Hepatocyte (in vitro differentiated cells): ENCODE data around the gene BCAP29.

Experiments used
- CTCF ChIP-seq: fragments of 200-600 bp; sonication (generic); IDR thresholded peaks from 2 replicates; pipeline ENCODE4 v1.5.1; 2016; ENCODE audit warnings: antibody characterized with exemption, mild to moderate bottlenecking; ENCODE audit not compliant: poor library complexity
- EZH2 ChIP-seq: fragments of 200-600 bp; sonication (generic); IDR thresholded peaks from 2 replicates; pipeline ENCODE4 v1.6.1; 2016; ENCODE audit warnings: antibody characterized with exemption, mild to moderate bottlenecking, borderline replicate concordance
- EZH2phosphoT487 ChIP-seq: fragments of 200-600 bp; sonication (generic); IDR thresholded peaks from one replicate; pipeline ENCODE4 v1.6.1; 2018; ENCODE audit warnings: antibody characterized with exemption, mild to moderate bottlenecking, low read depth, moderate library complexity; ENCODE audit not compliant: unreplicated experiment, severe bottlenecking

- TF ChIP-seq EZH2phosphoT487 (no peak), CTCF (no peak), EZH2 (no peak)
Observed at GRCh38 chr7:107594961-107595737, 15.1 kb downstream of the BCAP29 start.
